CD1c-positive myeloid dendritic cell (primary cell): Measurements from ENCODE around the gene FEN1.

Source experiments
- DNase-seq: peaks from one replicate; pipeline ENCODE4 v3.0.0-alpha.2; 2016; ENCODE audit errors: extremely low spot score

Gene FEN1, protein sequence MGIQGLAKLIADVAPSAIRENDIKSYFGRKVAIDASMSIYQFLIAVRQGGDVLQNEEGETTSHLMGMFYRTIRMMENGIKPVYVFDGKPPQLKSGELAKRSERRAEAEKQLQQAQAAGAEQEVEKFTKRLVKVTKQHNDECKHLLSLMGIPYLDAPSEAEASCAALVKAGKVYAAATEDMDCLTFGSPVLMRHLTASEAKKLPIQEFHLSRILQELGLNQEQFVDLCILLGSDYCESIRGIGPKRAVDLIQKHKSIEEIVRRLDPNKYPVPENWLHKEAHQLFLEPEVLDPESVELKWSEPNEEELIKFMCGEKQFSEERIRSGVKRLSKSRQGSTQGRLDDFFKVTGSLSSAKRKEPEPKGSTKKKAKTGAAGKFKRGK

DNA sequence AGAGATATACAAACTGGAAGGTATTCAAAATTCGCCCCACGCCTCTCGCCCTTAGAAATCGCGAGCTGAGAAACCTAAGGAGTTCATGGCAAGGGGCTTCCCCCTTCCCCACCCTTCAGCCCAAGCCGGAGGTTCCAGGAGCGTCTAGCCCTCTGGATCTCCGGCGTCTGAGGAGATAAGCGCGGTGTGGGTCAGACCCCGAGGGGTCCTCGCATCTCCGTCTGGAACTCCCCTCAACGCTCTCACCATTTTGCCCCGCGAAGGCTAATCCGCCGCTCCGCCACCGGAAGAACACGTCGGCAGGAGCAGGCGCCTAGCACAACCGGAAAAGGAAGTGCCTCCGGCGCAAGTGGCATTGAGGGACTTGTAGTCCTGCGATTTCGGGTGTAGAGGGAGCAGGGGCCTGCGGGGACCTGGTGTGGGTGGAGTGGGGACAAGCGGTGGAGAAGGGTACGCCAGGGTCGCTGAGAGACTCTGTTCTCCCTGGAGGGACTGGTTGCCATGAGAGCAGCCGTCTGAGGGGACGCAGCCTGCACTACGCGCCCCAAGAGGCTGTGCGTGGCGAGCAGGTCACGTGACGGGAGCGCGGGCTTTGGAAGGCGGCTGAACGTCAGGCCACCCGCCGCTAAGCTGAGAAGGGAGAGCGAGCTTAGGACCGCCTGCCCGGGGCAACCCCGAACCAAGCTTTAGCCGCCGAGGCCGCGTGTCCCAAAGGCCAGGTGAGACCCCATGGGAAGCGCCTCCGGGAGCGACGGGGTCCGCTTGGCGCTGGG is at the start of gene FEN1, which contains the start of gene TMEM258:
TSS of gene FEN1 (plus strand) at position 602 of the 773 bp plus-strand sequence. CDS start 2,451 bp downstream, outside the sequence.
TSS of gene TMEM258 (minus strand) at position 290 of the 773 bp plus-strand sequence. CDS start at position 249, 41 bp downstream.
- DNase-seq, result peak; percentile 91

- DNase-seq, result no peak
Measured at GRCh38 chr11:61743486-61744095, 49.1 kb upstream of the FEN1 start.

DNA sequence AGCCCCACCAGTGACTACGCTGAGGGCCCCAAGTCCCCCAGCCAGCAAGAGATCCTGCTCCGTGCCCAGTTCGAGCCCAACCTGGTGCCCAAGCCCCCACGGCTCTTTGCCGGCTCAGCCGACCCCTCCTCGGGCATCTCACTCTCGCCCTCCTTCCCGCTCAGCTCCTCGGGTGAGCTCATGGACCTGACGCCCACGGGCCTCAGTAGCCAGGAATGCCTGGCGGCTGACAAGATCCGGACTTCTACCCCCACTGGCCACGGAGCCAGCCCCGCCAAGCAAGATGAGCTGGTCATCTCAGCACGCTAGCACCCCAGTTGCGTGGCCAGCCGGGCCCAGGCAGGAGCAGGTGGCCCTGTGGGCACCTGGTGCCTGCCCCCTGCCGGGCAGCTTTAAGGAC is 48.5 kb upstream of the FEN1 start:
- DNase-seq, result no peak

GRCh38 chr11:61744609-61745156 is 48.0 kb upstream of the FEN1 start:
- no peak for DNase-seq

- no peak for DNase-seq
Measured at GRCh38 chr11:61745781-61746441, 46.8 kb upstream of the FEN1 start.

DNA sequence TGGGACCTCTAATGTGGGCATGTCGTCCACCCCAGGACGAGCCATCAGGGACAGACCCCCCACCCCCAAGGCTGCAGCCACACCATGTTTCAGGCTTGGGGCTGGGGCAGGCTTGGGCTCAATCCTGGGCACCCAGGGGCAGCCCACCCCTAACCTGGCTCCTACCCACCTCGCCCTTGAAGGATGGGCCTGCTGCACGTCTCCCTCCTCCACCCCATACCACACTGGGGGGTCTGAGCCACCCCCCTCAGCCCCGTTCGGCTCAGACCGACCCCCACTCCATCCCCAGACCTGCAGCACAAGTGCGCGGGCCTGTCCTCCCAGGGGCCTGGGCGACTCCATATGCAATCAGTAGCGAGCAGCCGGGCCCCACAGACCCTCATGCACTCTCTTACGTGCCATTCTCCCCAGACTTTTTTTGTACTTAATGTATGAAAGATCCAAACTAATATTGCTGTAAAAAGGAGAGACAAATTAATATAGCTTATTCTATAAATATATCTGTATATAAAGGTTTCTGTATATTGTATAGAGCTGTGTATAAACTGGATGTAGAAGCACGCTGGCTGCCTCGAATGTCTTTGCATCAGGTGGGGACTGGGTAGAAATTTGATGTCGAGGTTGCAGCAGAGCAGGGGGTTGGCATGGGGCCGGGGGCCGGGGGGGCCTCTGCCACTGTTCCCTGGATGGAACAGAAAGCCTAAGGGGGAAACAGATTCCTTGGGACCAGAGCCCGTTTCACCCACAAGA is 46.1 kb upstream of the FEN1 start:
- DNase-seq, result no peak

DNA sequence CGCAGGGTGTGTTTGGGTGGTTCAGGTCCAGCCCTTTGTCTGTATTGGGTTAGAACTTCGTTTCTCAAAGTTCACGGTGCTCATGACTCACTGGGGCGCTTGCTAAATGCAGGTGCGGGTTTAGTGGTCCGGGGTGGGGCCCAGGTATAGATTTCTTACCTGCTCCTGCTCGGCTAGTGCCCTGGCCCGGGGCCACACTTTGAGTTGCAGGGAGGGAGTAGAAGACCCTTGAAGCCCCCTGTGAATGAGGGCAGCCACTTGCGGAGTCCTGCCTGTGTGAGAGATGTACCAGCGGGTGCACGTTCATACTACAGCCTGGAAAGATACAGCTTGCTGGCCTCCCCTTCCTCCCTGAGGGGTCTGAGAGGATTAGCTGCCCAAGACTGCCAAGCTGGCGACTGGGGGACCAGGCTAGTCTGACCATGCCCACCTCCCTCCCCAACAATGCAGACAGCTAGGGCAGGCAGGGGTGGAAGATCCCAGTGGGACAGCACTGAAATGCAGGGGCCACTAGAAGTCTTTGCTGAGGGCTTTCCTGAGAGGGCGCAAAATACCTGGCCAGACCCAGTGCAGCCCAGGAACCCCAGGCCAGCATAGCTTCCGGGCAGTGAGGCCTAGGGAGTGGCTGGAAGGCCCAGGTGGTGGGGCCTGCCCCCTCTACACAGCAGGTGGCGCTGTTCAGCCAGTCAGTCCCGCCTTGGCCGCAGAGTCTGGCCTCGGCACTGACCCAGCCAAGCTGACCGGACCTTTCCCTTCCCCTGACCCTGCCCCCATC is 45.3 kb upstream of the FEN1 start:
- DNase-seq, result peak; percentile 68

DNA sequence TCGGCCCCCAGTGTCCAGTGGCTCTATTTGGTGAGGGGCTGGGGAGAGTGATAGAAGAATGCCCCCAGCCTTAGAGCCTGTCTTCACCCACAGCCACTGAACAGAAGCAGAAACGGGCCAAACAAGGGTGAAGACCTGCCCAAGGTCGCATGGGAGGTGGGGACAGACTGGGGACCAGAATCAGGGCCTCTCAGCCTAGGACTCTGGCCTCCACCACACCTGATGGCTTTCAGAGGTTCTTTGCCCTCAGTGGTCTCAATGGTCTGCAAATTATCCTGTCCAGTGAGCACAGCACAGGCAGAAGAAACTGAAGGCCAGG is 44.8 kb upstream of the FEN1 start:
- DNase-seq, result no peak

- DNase-seq, result peak; percentile 40
Measured at GRCh38 chr11:61749591-61750217, 43.0 kb upstream of the FEN1 start.

- DNase-seq, result no peak
Measured at GRCh38 chr11:61750631-61751273, 42.0 kb upstream of the FEN1 start.

- no peak for DNase-seq
Measured at GRCh38 chr11:61751384-61751783, 41.3 kb upstream of the FEN1 start.

GRCh38 chr11:61752117-61752924 is 40.4 kb upstream of the FEN1 start, which contains the start of gene MYRF:
MYRF (plus strand) TSS chr11:61752636; CDS start chr11:61752745, 109 bp downstream.
- peak; percentile 80 for DNase-seq

GRCh38 chr11:61752925-61753521 is 39.7 kb upstream of the FEN1 start:
- no peak for DNase-seq

- DNase-seq, result no peak
Measured at GRCh38 chr11:61753672-61754071, 39.0 kb upstream of the FEN1 start.

DNA sequence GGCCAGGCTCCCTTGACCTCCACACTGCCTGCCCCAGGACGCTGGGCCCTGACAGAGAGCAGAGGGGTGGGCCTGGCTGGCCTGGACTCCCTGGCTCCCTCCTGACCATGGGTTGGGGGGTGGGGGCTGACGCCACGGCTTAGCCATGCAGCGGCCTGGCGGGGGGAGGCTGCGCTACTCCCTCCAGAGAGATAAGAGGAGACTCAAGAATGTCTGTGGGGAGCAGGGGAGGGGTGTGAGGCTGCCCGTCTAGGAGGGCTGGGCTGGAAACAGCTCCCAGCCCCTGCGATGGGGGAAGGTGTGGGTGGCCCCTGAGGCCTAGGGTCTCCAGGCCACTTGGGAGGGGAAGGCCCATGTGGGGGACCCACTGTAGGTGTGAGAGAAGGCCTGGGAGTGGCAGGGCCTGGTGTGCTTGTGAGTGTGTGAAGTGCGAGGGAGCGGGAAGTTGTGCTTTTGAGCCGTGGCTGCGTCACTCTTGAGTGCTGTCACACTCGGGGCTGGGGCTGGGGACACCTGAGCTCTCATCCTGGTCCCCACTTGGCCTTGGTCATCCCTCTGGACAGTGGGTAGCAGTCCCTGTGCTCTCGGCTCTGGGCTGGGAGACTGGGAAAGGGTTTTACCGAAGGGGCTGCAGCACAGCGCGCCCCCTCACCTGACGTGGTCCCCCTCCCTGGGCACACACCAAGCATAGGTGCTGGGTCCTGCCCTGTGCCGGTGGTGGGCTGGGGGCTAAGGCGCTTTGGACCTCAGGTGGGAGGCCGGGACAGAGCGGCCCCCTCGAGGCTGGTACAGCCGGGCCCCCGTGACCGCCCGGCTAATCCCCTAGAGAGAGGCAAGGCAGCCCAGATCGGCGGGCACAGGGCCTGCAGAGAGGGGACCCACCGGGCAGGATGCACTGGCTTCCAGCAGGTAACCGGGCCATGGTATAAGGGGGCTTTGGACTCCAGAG is 37.9 kb upstream of the FEN1 start:
- no peak for DNase-seq

GRCh38 chr11:61756147-61756451 is 36.6 kb upstream of the FEN1 start:
- DNase-seq, result no peak
